Measurements from ENCODE around the gene CXorf58. TPM values are rescaled to one million over a fixed set of nuclear protein-coding genes. Genes with fewer than 3 reads are reported as not detected.

The CXorf58 gene
- total and polyA plus RNA-seq, 2 of the 8 experiments (the other 6 are each of a cell fraction or from before 2014, with no cell fraction given) = 0.05 TPM; not detected in 1

- TF ChIP-seq ATF3 (IDR thresholded peaks at IDR 0.05; ENCODE audit: insufficient read depth, low read depth, low read length) = no peak
- no peak for TF ChIP-seq SAP30 (IDR thresholded peaks at IDR 0.05; ENCODE audit: insufficient read depth, insufficient replicate concordance, low read length)
- TF ChIP-seq CTBP2 (IDR thresholded peaks at IDR 0.05; ENCODE audit: borderline replicate concordance, insufficient read depth, insufficient read length, low read length) = no peak
- no peak for TF ChIP-seq TCF12 (IDR thresholded peaks at IDR 0.05; ENCODE audit: low read depth, low read length)
- TF ChIP-seq BRCA1 (IDR thresholded peaks at IDR 0.05; ENCODE audit: low read depth, low read length) = no peak
These were observed 29.3 kb downstream of the CXorf58 start (continued) for GRCh38 chrX:23937100-23937499.
